PFSK-1 (cell line): Measurements from ENCODE around the gene MAP4.

Experiments used
- FOXP2 ChIP-seq: optimal IDR thresholded peaks from 2 replicates; pipeline ENCODE3; 2011; ENCODE audit warnings: borderline replicate concordance, control low read depth, inconsistent platforms; ENCODE audit not compliant: insufficient read depth; ENCODE audit errors: extremely low read length, extremely low read depth
- POLR2AphosphoS5 ChIP-seq: IDR thresholded peaks from 2 replicates; pipeline ENCODE4 v1.6.1; 2012; ENCODE audit warnings: low read depth, mild to moderate bottlenecking, control low read depth, low read length, moderate library complexity
- SIN3A ChIP-seq: IDR thresholded peaks from 2 replicates; pipeline ENCODE4 v1.6.1; 2012; ENCODE audit warnings: mild to moderate bottlenecking, low read length, moderate library complexity, borderline replicate concordance; ENCODE audit not compliant: insufficient read depth
- TAF1 ChIP-seq: IDR thresholded peaks from 2 replicates; pipeline ENCODE4 v1.6.1; 2012; ENCODE audit warnings: low read length, control low read depth, borderline replicate concordance; ENCODE audit not compliant: insufficient read depth
- TF ChIP-seq, protein P1 (sequence below), 2 experiments: IDR thresholded peaks; 2 replicates each; pipeline versions ENCODE4 v1.6.1 to v1.8.0; 2011 to 2012; ENCODE audit warnings: low read depth in 2 of 2, low read length in 2 of 2, control low read depth in 1 of 2, inconsistent platforms in 1 of 2, mild to moderate bottlenecking in 1 of 2, moderate library complexity in 1 of 2; ENCODE audit not compliant: insufficient read depth in 1 of 2

Gene MAP4

DNA sequence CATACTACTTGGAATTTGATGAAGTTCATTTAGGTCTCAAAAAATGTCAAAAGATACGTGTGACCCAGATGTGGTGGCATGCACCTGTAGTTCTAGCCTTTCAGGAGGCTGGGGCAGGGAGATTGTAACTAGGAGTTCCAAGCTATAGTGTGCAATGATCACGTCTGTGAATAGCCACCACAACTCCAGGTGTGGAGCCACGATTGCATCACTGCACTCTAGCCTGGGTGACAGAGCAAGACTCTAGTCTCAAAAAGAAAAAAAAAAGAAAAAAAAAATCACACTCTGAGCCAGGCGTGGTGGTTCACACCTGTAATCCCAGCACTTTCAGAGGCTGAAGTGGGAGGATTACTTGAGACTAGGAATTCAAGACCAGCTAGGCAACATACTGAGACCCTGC is 14.2 kb downstream of the MAP4 start:
- TF ChIP-seq FOXP2 = no peak
- TF ChIP-seq POLR2AphosphoS5 = no peak
- TF ChIP-seq TAF1 = no peak
- TF ChIP-seq, protein P1, sequence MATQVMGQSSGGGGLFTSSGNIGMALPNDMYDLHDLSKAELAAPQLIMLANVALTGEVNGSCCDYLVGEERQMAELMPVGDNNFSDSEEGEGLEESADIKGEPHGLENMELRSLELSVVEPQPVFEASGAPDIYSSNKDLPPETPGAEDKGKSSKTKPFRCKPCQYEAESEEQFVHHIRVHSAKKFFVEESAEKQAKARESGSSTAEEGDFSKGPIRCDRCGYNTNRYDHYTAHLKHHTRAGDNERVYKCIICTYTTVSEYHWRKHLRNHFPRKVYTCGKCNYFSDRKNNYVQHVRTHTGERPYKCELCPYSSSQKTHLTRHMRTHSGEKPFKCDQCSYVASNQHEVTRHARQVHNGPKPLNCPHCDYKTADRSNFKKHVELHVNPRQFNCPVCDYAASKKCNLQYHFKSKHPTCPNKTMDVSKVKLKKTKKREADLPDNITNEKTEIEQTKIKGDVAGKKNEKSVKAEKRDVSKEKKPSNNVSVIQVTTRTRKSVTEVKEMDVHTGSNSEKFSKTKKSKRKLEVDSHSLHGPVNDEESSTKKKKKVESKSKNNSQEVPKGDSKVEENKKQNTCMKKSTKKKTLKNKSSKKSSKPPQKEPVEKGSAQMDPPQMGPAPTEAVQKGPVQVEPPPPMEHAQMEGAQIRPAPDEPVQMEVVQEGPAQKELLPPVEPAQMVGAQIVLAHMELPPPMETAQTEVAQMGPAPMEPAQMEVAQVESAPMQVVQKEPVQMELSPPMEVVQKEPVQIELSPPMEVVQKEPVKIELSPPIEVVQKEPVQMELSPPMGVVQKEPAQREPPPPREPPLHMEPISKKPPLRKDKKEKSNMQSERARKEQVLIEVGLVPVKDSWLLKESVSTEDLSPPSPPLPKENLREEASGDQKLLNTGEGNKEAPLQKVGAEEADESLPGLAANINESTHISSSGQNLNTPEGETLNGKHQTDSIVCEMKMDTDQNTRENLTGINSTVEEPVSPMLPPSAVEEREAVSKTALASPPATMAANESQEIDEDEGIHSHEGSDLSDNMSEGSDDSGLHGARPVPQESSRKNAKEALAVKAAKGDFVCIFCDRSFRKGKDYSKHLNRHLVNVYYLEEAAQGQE (IDR thresholded peaks at IDR 0.05; ENCODE audit: insufficient read depth in 1 of 2, low read depth in 2 of 2, low read length in 2 of 2) = no peak
- TF ChIP-seq SIN3A = no peak

DNA sequence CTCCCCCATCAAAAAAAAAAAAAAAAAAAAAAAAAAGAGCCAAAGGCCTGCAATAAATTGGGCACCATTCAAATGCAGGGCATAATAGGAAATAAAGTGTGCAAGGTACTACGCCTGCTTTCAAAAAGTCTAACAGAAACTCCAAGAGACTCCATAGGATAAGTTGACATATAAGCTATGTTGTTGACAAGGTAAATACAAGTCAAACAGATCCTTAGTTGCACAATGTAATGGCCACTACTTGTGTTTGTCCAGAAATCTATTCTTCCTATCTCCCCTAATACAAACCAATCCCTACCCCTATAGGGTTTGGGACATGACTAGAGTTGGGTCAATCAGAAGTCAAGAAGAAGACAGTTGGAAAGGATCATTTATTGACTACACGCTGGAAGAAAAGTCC is 16.0 kb downstream of the MAP4 start:
- no peak for TF ChIP-seq POLR2AphosphoS5
- TF ChIP-seq SIN3A = no peak
- TF ChIP-seq, protein P1 (IDR thresholded peaks at IDR 0.05; ENCODE audit: insufficient read depth in 1 of 2, low read depth in 2 of 2, low read length in 2 of 2) = no peak
- no peak for TF ChIP-seq TAF1
- TF ChIP-seq FOXP2 = no peak

DNA sequence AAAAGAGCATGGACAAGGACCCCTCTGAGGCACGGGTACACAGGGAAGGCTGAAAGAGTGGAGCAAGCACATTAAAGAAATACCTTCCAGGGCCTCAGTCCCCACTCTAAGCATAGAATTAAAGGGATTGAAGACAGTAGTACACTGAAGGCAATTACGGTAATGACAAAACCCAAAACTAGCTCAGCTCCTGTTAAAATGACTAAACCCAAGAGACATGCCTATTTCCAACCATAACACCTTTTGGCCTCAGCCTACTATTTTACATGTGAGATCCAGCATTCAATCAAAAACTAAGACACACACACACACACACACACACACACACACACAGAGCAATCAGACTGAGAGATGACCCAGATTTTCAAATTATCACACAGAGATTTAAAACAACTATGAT is 19.8 kb downstream of the MAP4 start:
- TF ChIP-seq SIN3A = no peak
- TF ChIP-seq FOXP2 = no peak
- TF ChIP-seq, protein P1 (IDR thresholded peaks at IDR 0.05; ENCODE audit: insufficient read depth in 1 of 2, low read depth in 2 of 2, low read length in 2 of 2) = no peak
- TF ChIP-seq TAF1 = no peak
- TF ChIP-seq POLR2AphosphoS5 = no peak

DNA sequence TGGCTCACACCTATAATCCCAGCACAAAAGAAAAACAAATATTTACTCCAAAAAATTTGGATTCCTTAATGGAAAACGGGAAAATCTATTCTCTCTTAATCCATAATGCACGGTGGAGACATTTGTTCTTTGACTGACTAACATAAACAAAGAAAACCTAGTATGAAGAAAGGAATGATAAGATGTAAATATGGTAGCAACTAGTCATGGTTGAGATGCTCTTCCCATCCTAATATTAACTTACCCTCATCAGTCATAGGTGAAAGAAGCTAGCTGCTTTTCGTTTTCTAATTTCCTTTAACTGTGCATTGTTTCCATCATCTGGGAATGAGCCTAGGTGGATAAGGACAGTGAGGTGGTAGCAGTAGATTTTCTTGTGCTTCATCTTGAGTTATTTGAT is 22.0 kb downstream of the MAP4 start:
- TF ChIP-seq TAF1 = no peak
- TF ChIP-seq SIN3A = no peak
- no peak for TF ChIP-seq FOXP2
- TF ChIP-seq, protein P1 (IDR thresholded peaks at IDR 0.05; ENCODE audit: insufficient read depth in 1 of 2, low read depth in 2 of 2, low read length in 2 of 2) = no peak
- TF ChIP-seq POLR2AphosphoS5 = no peak

DNA sequence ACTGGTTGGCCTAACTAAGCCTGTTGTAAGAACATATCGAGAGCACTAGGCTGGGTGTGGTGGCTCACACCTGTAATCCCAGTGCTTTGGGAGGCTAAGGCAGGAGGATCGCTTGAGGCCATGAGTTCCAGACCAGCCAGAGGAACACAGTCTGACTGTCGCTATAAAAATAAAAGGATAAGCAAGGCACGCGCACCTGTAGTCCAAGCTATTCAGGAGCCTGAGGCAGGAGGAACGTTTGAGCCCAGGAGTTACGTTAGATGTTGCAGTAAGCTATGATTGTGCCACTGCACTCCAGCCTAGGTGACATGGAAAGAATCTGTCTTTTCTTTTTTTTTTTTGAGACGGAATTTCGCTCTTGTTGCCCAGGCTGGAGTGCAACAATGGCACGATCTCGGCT is 24.9 kb downstream of the MAP4 start:
- TF ChIP-seq TAF1 = no peak
- no peak for TF ChIP-seq POLR2AphosphoS5
- no peak for TF ChIP-seq FOXP2
- TF ChIP-seq, protein P1 (IDR thresholded peaks at IDR 0.05; ENCODE audit: insufficient read depth in 1 of 2, low read depth in 2 of 2, low read length in 2 of 2) = no peak
